ENCODE data around the gene DZIP1L. TPM values are rescaled to one million over a fixed set of nuclear protein-coding genes. Genes with fewer than 3 reads are reported as not detected.
"Not testable (repeated sequence)": the region's sequence is repeated elsewhere in the genome, so short reads cannot be mapped to it uniquely, and the experiment has no call there.

Gene DZIP1L
- polyA plus RNA-seq (2013, experiment 1 of 2; ENCODE audit: insufficient read length): 16.7 TPM
- polyA plus RNA-seq (2013, experiment 2 of 2; ENCODE audit: insufficient read length): 14.8 TPM

GRCh38 chr3:138114988-138115971 is at the start of gene DZIP1L:
Gene DZIP1L, minus strand, starts transcription at chr3:138115608. Its CDS starts 11,637 bp downstream, at chr3:138103971.
- DNase-seq: peak; percentile 88

GRCh38 chr3:138165061-138165460 is 49.7 kb upstream of the DZIP1L start:
- no peak for DNase-seq

GRCh38 chr3:138157743-138158142 is 42.3 kb upstream of the DZIP1L start:
- no peak for DNase-seq

GRCh38 chr3:138154534-138154933 is 39.1 kb upstream of the DZIP1L start:
- no peak for DNase-seq

- DNase-seq: no peak
Measured at GRCh38 chr3:138148503-138148902, 33.1 kb upstream of the DZIP1L start.

- not testable (repeated sequence) for DNase-seq
Measured at GRCh38 chr3:138142181-138142580, 26.8 kb upstream of the DZIP1L start.

- DNase-seq: no peak
Measured at GRCh38 chr3:138140940-138141339, 25.5 kb upstream of the DZIP1L start.

- DNase-seq: no peak
Measured at GRCh38 chr3:138139691-138140090, 24.3 kb upstream of the DZIP1L start.

GRCh38 chr3:138137861-138138260 is 22.5 kb upstream of the DZIP1L start:
- DNase-seq: no peak

- DNase-seq: no peak
Measured at GRCh38 chr3:138136201-138136600, 20.8 kb upstream of the DZIP1L start.

GRCh38 chr3:138135833-138136194 is 20.4 kb upstream of the DZIP1L start:
- no peak for DNase-seq

GRCh38 chr3:138135146-138135832 is 19.9 kb upstream of the DZIP1L start:
- no peak for DNase-seq

- DNase-seq: no peak
Measured at GRCh38 chr3:138132239-138132638, 16.8 kb upstream of the DZIP1L start, which contains the start of gene A4GNT. Gene A4GNT, minus strand, starts transcription at chr3:138132390. Its CDS starts 1,134 bp downstream, at chr3:138131256.

GRCh38 chr3:138127636-138128365 is 12.4 kb upstream of the DZIP1L start:
- peak; percentile 9 for DNase-seq

GRCh38 chr3:138125548-138126221 is 10.3 kb upstream of the DZIP1L start:
- DNase-seq: peak; percentile 8

- DNase-seq: peak; percentile 39
Measured at GRCh38 chr3:138124706-138125355, 9.4 kb upstream of the DZIP1L start.

- DNase-seq: no peak
Measured at GRCh38 chr3:138124188-138124587, 8.8 kb upstream of the DZIP1L start.

GRCh38 chr3:138119423-138119766 is 4.0 kb upstream of the DZIP1L start:
- no peak for DNase-seq

GRCh38 chr3:138118612-138119422 is 3.4 kb upstream of the DZIP1L start:
- DNase-seq: peak; percentile 75

- peak; percentile 33 for DNase-seq
Measured at GRCh38 chr3:138114431-138114918, 933 bp downstream of the DZIP1L start.

Data from fibroblast of skin of scalp (primary cell).